WTC11 (cell line): ENCODE results near the gene STUB1. TPM values are rescaled to one million over a fixed set of nuclear protein-coding genes. Genes with fewer than 3 reads are reported as not detected.

Source experiments
- ATAC-seq: fragments of 200-7000 bp; cut with Tn5 transposase; 2 replicates; pipeline ENCODE4 v1.10.0; 2021; ENCODE audit warnings: mild to moderate bottlenecking, moderate library complexity
- CTCF ChIA-PET: fragments of 300-600 bp; sonication (Branson Sonifier 250); formaldehyde crosslinking; loops from one replicate; lab custom pipeline; 2021; ENCODE audit warnings: antibody characterized with exemption; lab: Charles Lee
- POLR2A ChIA-PET: fragments of 350-600 bp; sonication (Branson Sonifier 250); formaldehyde crosslinking; loops from one replicate; lab custom pipeline; 2021; ENCODE audit warnings: antibody characterized with exemption; lab: Charles Lee
- DNase-seq: peaks from one replicate; pipeline ENCODE4 v3.0.0; 2021; ENCODE audit warnings: low spot score
- H3K27ac Mint-ChIP-seq: 2 replicates; pipeline ENCODE4 v1.8.0; 2021; ENCODE audit warnings: mixed read lengths
- H3K27me3 Mint-ChIP-seq: 2 replicates; pipeline ENCODE4 v1.8.0; 2021; ENCODE audit warnings: low read depth, mild to moderate bottlenecking, moderate library complexity, mixed read lengths
- H3K36me3 Mint-ChIP-seq: 2 replicates; pipeline ENCODE4 v1.8.0; 2021; ENCODE audit warnings: mixed read lengths
- H3K4me1 Mint-ChIP-seq: 2 replicates; pipeline ENCODE4 v1.8.0; 2022; ENCODE audit warnings: mixed read lengths
- H3K4me3 Mint-ChIP-seq: 2 replicates; pipeline ENCODE4 v1.8.0; 2021; ENCODE audit warnings: mild to moderate bottlenecking, moderate library complexity, mixed read lengths
- H3K9me3 Mint-ChIP-seq: 2 replicates; pipeline ENCODE4 v1.8.0; 2021; ENCODE audit warnings: mixed read lengths
- ATF1 ChIP-seq: sonication (generic); formaldehyde crosslinking; IDR thresholded peaks from 2 replicates; pipeline ENCODE4 v1.8.1; 2023; ENCODE audit warnings: mild to moderate bottlenecking, moderate library complexity, missing genetic modification reagents
- ATF6 ChIP-seq: sonication (generic); formaldehyde crosslinking; IDR thresholded peaks from 2 replicates; pipeline ENCODE4 v1.8.1; 2023; ENCODE audit warnings: mild to moderate bottlenecking, missing genetic modification reagents
- CREB1 ChIP-seq: sonication (generic); formaldehyde crosslinking; IDR thresholded peaks from 2 replicates; pipeline ENCODE4 v1.8.0; 2023; ENCODE audit warnings: mild to moderate bottlenecking, missing genetic modification reagents
- ELF4 ChIP-seq: sonication (generic); formaldehyde crosslinking; IDR thresholded peaks from 2 replicates; pipeline ENCODE4 v1.8.1; 2022; ENCODE audit warnings: low read depth, mild to moderate bottlenecking, moderate library complexity, missing genetic modification reagents
- ETV6 ChIP-seq: sonication (generic); formaldehyde crosslinking; IDR thresholded peaks from 2 replicates; pipeline ENCODE4 v1.8.1; 2022; ENCODE audit warnings: mild to moderate bottlenecking, missing genetic modification reagents
- GRHL2 ChIP-seq: fragments of 250-450 bp; sonication (Bioruptor Pico); IDR thresholded peaks from 2 replicates; pipeline ENCODE4 v1.8.0; 2022; ENCODE audit warnings: mild to moderate bottlenecking, moderate library complexity; ENCODE audit not compliant: insufficient replicate concordance, severe bottlenecking
- GTF2I ChIP-seq: fragments of 250-450 bp; sonication (Bioruptor Pico); conservative IDR thresholded peaks from 2 replicates; pipeline ENCODE4 v1.4.0; 2021; ENCODE audit warnings: mild to moderate bottlenecking
- MAX ChIP-seq: sonication (generic); formaldehyde crosslinking; IDR thresholded peaks from 2 replicates; pipeline ENCODE4 v1.8.0; 2022; ENCODE audit warnings: mild to moderate bottlenecking, missing genetic modification reagents
- MLX ChIP-seq: sonication (generic); formaldehyde crosslinking; IDR thresholded peaks from 2 replicates; pipeline ENCODE4 v1.8.1; 2023; ENCODE audit warnings: mild to moderate bottlenecking, missing genetic modification reagents, moderate library complexity
- NR2C2 ChIP-seq: sonication (generic); formaldehyde crosslinking; IDR thresholded peaks from 2 replicates; pipeline ENCODE4 v1.8.0; 2022; ENCODE audit warnings: mild to moderate bottlenecking, missing genetic modification reagents
- SP1 ChIP-seq: sonication (generic); formaldehyde crosslinking; conservative IDR thresholded peaks from 2 replicates; pipeline ENCODE4 v1.8.1; 2022; ENCODE audit warnings: missing genetic modification reagents
- TEAD4 ChIP-seq: sonication (generic); formaldehyde crosslinking; IDR thresholded peaks from 2 replicates; pipeline ENCODE4 v1.8.0; 2022; ENCODE audit warnings: mild to moderate bottlenecking, missing genetic modification reagents
- TP53 ChIP-seq: sonication (generic); formaldehyde crosslinking; IDR thresholded peaks from 2 replicates; pipeline ENCODE4 v1.8.1; 2023; ENCODE audit warnings: mild to moderate bottlenecking, missing genetic modification reagents
- ZBTB21 ChIP-seq: sonication (generic); formaldehyde crosslinking; IDR thresholded peaks from 2 replicates; pipeline ENCODE4 v1.8.1; 2023; ENCODE audit warnings: mild to moderate bottlenecking, missing genetic modification reagents, borderline replicate concordance
- ZNF263 ChIP-seq: sonication (generic); formaldehyde crosslinking; IDR thresholded peaks from 2 replicates; pipeline ENCODE4 v1.8.1; 2022; ENCODE audit warnings: low read depth, mild to moderate bottlenecking, moderate library complexity, missing genetic modification reagents
- ZNF396 ChIP-seq: fragments of 250-450 bp; sonication (Bioruptor Pico); IDR thresholded peaks from 2 replicates; pipeline ENCODE4 v1.8.0; 2021; ENCODE audit warnings: mild to moderate bottlenecking, moderate library complexity, borderline replicate concordance
- ZNF512 ChIP-seq: sonication (generic); formaldehyde crosslinking; IDR thresholded peaks from 2 replicates; pipeline ENCODE4 v1.8.1; 2022; ENCODE audit warnings: missing genetic modification reagents, borderline replicate concordance
- ZNF532 ChIP-seq: fragments of 250-450 bp; sonication (Bioruptor Pico); IDR thresholded peaks from 2 replicates; pipeline ENCODE4 v1.9.0; 2021; ENCODE audit warnings: mild to moderate bottlenecking, borderline replicate concordance
- total RNA-seq: library from RNA; stranded (reverse); gene quantifications from 3 replicates; pipeline ENCODE4 v1.2.3, GENCODE V29; 2021

Gene STUB1
- total RNA-seq, 1 experiment from 2014 or later: 88.2 TPM

GRCh38 chr16:707062-707538 is 26.9 kb downstream of the STUB1 start:
- Mint-ChIP-seq H3K4me1 (no peaks in the 10 kb centered on the region), H3K27ac (no peak overlapping the region), H3K9me3 (no peaks in the 10 kb centered on the region), H3K36me3 (no peaks in the 10 kb centered on the region), H3K27me3 (peaks cover 70% of the 10 kb centered on the region), H3K4me3 (peak overlapping the region; percentile 72)
- ChIA-PET POLR2A (interaction anchor here (0.5 to 1.1 kb wide), 3 partner anchors 12 to 539 kb away, joined by 3 read pairs; no protein-coding TSS in a partner anchor), CTCF (interaction anchor here (0.6 to 3.4 kb wide), 12 partner anchors 9 to 350 kb away, joined by 3 to 23 read pairs (median 6); partner anchors contain the start of genes ANTKMT, CCDC78, CHTF18 and CIAO3)
- TF ChIP-seq TP53 (CRISPR knock-in tag) (no peak), ZNF396 (no peak), TEAD4 (CRISPR knock-in tag) (no peak), MLX (no peak), NR2C2 (no peak), ZBTB21 (no peak)
- ATAC-seq (no peak), DNase-seq (no peak)

- ATAC-seq (no peak), DNase-seq (no peak)
- ChIA-PET POLR2A (no interaction called here), CTCF (interaction anchor here (0.6 to 3.4 kb wide), 7 partner anchors 12 to 80 kb away, joined by 3 to 23 read pairs (median 7); partner anchors contain the start of genes ANTKMT, CHTF18, CIAO3 and RPUSD1)
- Mint-ChIP-seq H3K9me3 (no peaks in the 10 kb centered on the region), H3K27ac (no peak overlapping the region), H3K27me3 (peaks cover 67% of the 10 kb centered on the region), H3K4me1 (no peaks in the 10 kb centered on the region; the same call in 1 of the 2 replicates), H3K4me3 (no peak overlapping the region), H3K36me3 (no peaks in the 10 kb centered on the region)
- TF ChIP-seq SP1 (CRISPR knock-in tag) (no peak), ZNF263 (CRISPR knock-in tag) (peak; percentile 59; the same call in 1 of the 2 replicates)
These were observed 27.8 kb downstream of the STUB1 start for GRCh38 chr16:708019-708418.

- H3K9me3 Mint-ChIP-seq: no peaks in the 10 kb centered on the region
- H3K4me3 Mint-ChIP-seq: no peak overlapping the region
- ChIA-PET CTCF (interaction anchor here (1.0 to 3.4 kb wide), 8 partner anchors 11 to 79 kb away, joined by 3 to 23 read pairs (median 8); partner anchors contain the start of genes ANTKMT, CHTF18, CIAO3 and RHBDL1), POLR2A (interaction anchor here (0.6 to 1.5 kb wide), 2 partner anchors 11 to 40 kb away, joined by 3 read pairs; no protein-coding TSS in a partner anchor)
- no peaks in the 10 kb centered on the region; the same call in 1 of the 2 replicates for H3K4me1 Mint-ChIP-seq
- H3K27me3 Mint-ChIP-seq: peaks cover 63% of the 10 kb centered on the region
- no peak for ATAC-seq
- no peaks in the 10 kb centered on the region for H3K36me3 Mint-ChIP-seq
- no peak for DNase-seq
- H3K27ac Mint-ChIP-seq: no peak overlapping the region
- TF ChIP-seq CREB1 (CRISPR knock-in tag): no peak
- no peak for TF ChIP-seq ATF6 (CRISPR knock-in tag)
- peak; percentile 63; the same call in 1 of the 2 replicates for TF ChIP-seq ZNF263 (CRISPR knock-in tag)
- TF ChIP-seq GTF2I (CRISPR knock-in tag): no peak
- TF ChIP-seq ELF4: no peak
- TF ChIP-seq ATF1 (CRISPR knock-in tag): no peak
- TF ChIP-seq GRHL2 (CRISPR knock-in tag): no peak
- TF ChIP-seq, all 79 proteins: peak for 1
These were observed 28.7 kb downstream of the STUB1 start for GRCh38 chr16:708959-709358.

GRCh38 chr16:709566-710499 is 29.6 kb downstream of the STUB1 start:
- ChIA-PET POLR2A (interaction anchor here (0.6 to 1.5 kb wide), 2 partner anchors 10 to 39 kb away, joined by 3 read pairs; no protein-coding TSS in a partner anchor), CTCF (interaction anchor here (0.7 to 8.8 kb wide), 13 partner anchors 11 to 348 kb away, joined by 3 to 90 read pairs (median 7); partner anchors contain the start of genes ANTKMT, CCDC78, CHTF18 and CIAO3)
- Mint-ChIP-seq H3K4me3 (no peak overlapping the region), H3K4me1 (no peaks in the 10 kb centered on the region; the same call in 1 of the 2 replicates), H3K9me3 (no peaks in the 10 kb centered on the region), H3K27me3 (peaks cover 61% of the 10 kb centered on the region), H3K36me3 (no peaks in the 10 kb centered on the region), H3K27ac (no peak overlapping the region)
- ATAC-seq (no peak), DNase-seq (peak; percentile 69)
- TF ChIP-seq ETV6 (CRISPR knock-in tag) (no peak), ZNF532 (CRISPR knock-in tag) (no peak), MAX (CRISPR knock-in tag) (no peak), ZNF512 (CRISPR knock-in tag) (no peak)
